Right lobe of liver (tissue), 4 donors: ENCODE measurements around the gene SRP68.

Experiments used
- POLR2A ChIP-seq: fragments of 450-650 bp; IDR thresholded peaks from one replicate; pipeline ENCODE4 v1.6.1; 2017; ENCODE audit warnings: antibody characterized with exemption, mild to moderate bottlenecking
- TF ChIP-seq, protein P1 (sequence below), 4 donors: fragments of 200-600 bp in 3 of 4; fragments of 450-650 bp in 1 of 4; IDR thresholded peaks; one replicate each; pipeline versions ENCODE4 v1.5.1 to v1.8.0; 2016 to 2022; ENCODE audit warnings: antibody characterized with exemption in 4 of 4, mild to moderate bottlenecking in 2 of 4
- donor health status: DM: no; HTN: no; CAD: no.
- donor health status: DM: no; HTN: no; CAD: no.
- donor health status: DM: no; HTN: yes; CAD: no.

DNA sequence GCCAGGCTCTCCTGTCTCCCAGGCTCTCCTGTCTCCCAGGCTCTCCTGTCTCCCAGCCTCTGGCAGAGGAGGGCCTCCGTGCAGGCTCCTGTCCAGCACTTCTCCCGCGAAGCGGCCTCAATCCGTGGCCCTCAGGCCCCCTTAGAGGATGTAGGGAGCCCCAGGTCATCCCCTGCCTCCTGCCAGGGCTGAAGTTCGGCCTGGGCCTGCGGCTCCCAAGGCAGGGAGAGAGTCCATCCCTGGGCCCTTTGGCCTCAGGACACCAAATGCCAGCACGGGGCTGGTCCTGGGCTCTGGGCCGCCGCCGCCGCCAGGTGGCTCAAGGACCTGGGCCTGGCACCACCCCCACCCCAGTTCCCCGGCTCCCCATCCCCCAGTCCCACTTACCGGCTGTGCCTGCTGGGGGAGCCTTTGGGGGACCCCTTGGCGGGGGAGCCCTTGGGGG lies 45.6 kb downstream of the SRP68 start:
- TF ChIP-seq, protein P1, sequence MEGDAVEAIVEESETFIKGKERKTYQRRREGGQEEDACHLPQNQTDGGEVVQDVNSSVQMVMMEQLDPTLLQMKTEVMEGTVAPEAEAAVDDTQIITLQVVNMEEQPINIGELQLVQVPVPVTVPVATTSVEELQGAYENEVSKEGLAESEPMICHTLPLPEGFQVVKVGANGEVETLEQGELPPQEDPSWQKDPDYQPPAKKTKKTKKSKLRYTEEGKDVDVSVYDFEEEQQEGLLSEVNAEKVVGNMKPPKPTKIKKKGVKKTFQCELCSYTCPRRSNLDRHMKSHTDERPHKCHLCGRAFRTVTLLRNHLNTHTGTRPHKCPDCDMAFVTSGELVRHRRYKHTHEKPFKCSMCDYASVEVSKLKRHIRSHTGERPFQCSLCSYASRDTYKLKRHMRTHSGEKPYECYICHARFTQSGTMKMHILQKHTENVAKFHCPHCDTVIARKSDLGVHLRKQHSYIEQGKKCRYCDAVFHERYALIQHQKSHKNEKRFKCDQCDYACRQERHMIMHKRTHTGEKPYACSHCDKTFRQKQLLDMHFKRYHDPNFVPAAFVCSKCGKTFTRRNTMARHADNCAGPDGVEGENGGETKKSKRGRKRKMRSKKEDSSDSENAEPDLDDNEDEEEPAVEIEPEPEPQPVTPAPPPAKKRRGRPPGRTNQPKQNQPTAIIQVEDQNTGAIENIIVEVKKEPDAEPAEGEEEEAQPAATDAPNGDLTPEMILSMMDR (IDR thresholded peaks at IDR 0.05), result no peak
- no peak for TF ChIP-seq POLR2A
